GM04504 (cell line): ENCODE measurements around the gene SLC12A2.
A peak's percentile ranks its signal among the peaks of the same experiment; 100 is the strongest.

Experiments
- DNase-seq: peaks from one replicate; pipeline ENCODE4 v3.0.0-alpha.2; 2012; ENCODE audit warnings: low read depth

The SLC12A2 gene

GRCh38 chr5:128172102-128172501, 88.5 kb downstream of the SLC12A2 start:
- no peak for DNase-seq

DNA sequence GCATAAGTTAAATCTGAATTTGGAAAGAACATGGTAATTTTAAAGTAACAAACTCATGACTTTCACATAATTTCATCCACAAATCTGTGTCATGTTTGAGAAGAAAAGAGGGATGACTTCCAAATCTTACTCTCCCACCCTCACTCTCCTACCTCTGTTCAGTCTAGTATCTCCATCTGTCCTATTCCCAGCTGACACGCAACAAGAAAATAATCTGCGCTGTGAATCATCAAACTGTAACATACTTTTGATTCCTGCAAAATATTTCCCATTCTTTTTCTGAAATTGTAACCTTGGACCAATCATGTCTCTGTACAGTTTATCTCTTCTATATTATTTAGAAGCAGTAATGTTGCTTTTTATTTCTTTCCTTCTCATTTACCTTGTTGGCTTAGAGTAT, 91.4 kb downstream of the SLC12A2 start:
- DNase-seq, result no peak

DNA sequence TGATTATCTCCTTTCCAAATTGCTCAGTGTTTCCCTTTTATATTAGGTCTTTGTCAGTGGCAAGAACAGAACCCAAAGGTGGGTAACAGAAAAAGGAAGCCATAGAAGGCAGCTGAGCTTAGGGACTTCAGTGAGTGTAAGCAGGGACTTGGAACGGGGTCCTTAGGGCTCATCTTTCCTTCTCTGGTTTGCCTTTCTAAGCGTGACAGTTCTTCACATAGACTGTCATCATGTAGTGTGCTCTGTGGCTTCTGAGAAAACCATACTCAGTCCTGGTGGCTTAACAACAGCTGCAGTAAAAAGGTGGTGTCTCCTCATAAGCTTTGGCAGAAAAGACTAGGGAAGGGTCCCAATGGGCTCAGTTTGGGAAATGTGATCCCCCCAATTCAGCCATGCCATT, 108.8 kb downstream of the SLC12A2 start:
- no peak for DNase-seq

GRCh38 chr5:128193665-128194390, 110.3 kb downstream of the SLC12A2 start:
- no peak for DNase-seq

DNA sequence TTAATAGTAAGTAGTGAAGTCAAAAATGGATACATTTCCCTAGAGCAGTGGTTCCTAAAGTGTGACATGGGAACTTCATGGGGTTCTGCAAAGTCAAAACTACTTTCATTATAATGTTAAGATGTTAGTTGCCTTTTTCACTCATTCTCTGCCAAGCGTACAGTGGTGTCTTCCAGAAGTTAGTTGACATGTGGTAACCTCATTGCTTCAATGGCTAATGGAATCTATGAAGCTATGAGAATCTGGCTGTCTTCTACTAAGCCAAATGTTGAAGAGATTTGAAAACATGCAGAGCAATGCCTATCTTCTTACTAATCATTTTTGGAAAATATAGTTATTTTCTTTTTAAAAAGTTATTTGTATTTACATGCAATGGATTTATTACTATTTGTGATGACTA, 111.8 kb downstream of the SLC12A2 start:
- DNase-seq, result no peak

- DNase-seq, result no peak
These were observed 112.5 kb downstream of the SLC12A2 start for GRCh38 chr5:128196080-128196479.

DNA sequence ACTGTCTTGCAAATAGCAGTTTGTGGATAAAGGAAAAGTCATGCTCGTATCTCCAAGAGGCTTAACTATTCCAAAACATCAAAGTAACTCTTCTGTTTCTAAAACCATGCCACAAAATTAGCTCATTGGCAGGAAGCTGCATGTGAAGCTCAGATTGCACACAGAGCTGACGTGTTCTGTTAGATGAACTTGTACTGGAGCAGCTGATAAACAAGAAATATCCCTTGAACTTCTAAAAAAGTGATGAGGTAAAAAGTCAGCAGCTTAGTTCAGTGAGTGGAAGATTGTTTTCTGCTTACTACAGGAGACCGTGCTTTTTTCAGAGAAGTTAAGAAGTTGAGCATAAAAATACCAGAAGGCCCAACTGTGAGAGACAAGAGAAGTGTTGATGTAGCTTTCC, 113.2 kb downstream of the SLC12A2 start:
- no peak for DNase-seq

DNA sequence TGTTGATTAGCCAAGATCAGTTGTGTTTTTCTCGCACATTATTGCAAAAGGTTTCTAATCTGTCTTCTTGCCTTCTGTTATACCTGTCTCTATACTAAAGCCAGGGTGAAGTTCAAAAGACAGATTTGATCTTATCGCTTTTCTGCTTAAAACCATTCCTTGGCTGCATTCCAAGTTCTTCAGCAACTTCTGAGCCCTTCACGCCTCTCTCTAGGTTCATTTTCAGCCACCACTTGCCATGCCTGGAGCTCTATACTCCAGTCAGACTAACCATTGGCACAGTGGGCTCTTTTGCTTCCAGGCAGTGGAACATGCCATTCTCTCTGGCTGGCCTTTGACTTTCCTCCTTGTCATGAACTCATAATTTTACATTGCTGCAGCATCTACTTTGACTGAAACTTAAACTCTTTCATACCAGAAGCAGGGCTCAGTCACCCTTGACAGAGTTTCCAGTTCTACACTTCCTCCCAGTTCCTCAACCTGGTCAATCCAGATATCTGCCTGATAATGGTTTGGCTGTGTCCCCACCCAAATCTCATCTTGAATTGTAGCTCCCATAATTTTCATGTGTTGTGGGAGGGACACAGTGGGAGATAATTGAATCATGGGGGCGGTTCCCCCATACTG, 114.4 kb downstream of the SLC12A2 start:
- no peak for DNase-seq

- DNase-seq, result no peak
These were observed 115.5 kb downstream of the SLC12A2 start for GRCh38 chr5:128199104-128199503.

DNA sequence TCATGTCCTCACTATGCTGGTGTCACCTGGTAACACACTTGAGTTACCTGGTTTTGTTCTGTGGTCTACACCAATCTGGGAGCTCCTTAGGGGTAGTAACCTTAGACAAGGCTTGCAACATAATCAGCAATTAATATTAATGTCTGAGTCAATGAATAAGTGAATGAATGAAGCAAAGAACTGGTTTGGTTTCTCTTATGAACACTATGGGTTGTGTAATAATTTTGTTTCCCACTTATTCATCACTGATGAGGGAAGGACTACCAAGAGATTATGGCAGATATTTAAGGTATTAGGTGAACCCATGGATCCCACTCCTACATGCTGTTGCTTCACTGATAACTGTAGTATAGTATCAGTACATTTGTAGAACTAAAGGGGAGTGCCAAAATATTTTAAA, 116.0 kb downstream of the SLC12A2 start:
- DNase-seq, result no peak

GRCh38 chr5:128201065-128201926, 117.7 kb downstream of the SLC12A2 start:
- peak; percentile 24 for DNase-seq

DNA sequence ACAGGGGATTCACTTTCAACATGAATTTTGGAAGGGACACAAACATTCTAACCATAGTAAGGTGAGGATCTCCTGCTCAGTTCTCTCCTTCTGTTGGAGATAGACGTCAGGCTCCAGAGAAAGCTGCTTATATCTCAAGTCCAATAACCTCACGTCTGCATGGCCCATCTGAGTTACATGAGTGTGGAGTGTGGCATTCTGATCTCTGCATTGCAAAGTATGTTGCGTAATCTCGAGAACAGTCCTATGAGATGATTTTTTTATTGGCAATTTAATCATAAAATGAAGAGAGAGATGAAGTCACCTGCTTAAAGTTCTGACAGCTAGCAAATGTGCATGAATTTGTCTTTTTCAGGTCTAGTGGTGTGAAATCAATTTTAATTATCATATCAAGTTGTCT, 118.8 kb downstream of the SLC12A2 start:
- no peak for DNase-seq

DNA sequence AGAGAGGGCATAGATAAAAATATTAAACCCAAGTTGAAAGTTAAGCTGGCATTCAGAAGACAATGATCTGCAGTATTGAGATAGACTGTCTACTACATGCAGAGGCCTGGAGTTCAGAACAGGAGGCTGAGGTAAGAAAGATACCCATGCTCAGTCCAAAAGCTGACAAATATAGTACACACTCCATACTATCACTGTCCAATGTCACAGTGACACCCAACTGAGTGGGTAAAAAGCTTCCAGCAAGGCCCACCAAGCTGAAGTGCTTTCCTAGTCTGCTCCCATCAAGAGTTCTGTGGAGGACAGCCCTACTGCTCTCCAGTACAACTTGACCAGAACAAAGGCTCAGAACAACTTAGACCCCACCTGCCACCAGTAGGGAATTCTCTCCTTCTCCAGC, 124.9 kb downstream of the SLC12A2 start:
- DNase-seq, result no peak

DNA sequence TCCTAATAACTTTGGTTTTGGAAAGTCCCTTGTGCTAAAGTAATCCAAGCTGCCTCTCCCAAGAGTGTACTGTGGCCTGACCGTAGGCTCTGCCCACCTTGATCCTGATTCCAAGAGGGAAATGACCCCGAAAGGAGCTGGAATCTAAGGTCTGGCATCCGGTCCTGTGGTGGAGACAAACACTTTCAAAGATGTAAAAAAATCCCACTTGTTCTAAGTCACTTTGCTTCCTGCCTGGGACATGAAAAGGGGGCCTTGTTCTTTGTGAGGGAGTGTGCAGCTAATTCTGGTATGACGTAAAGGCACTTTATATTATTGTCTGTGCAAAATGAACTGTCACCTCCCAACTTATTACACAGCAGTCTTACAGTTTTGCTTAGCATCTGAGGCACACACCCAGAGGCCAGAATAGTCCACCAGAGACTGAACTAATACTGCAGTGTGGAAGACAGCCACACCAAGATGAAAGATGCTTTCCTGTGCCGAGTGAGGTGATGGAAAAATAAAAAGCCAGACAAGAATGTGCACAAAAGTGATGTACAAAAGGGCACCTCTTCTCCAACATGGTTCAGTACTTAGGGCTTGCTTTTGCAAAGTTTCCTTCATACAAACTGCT, 128.7 kb downstream of the SLC12A2 start:
- no peak for DNase-seq

GRCh38 chr5:128213340-128213739, 129.8 kb downstream of the SLC12A2 start:
- peak; percentile 31 for DNase-seq

DNA sequence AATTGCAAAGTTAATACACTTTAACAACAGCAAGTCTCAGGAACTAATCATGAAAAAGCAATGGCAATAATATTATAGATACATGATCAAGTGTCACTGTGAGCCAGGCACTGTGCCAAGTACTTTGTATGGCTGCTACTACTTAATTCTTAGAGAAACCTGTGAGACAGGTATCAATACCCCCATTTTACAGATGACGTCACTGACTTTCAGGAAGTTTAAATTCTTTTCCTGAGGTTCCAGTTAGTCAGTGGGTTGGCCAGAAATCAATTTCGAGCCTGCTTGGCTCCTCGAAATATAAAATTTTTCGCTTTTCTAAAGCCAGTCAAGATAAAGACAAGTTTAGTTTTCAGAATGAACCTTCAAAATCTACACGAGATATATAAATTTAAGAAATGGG, 130.3 kb downstream of the SLC12A2 start:
- no peak for DNase-seq

- no peak for DNase-seq
These were observed 132.7 kb downstream of the SLC12A2 start for GRCh38 chr5:128216285-128216684.

GRCh38 chr5:128216860-128217531, 133.4 kb downstream of the SLC12A2 start:
- DNase-seq, result peak; percentile 35

DNA sequence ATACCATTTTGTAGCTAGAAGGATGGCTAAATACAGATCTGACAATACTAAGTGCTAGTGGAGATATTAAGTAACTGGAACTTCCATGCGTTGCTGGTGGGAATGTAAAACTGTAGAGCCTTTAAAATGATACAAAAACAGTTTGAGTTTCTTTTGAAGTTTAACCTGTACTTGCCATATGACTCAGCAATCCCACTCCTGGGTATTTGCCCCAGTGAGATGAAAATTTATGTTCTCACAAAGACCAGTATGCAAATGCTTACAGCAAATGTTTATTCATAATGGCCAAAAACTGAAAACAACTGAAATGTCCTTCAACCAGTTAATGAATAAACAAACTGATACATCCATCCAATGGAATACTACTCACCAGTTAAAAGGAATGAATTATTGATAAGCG, 137.3 kb downstream of the SLC12A2 start:
- no peak for DNase-seq

DNA sequence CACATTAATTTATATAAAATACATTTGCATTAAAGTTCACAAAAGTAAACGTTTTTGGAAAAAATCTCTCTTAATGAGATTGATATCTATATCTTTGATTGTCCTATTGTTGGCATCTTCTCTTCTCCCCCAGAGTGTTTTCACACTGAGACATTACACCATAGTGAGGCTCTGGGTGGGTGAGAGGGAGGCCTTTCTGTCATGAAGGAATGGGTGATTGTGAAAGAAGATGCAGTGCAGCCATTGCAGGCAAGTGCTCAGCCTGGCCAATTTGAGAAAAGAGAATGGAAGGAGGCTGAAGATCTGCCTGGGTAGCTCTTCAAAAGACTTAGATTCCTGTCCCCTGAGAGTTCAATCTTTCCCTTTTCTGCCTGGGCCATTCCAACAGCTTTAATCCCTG, 140.8 kb downstream of the SLC12A2 start:
- no peak for DNase-seq

DNA sequence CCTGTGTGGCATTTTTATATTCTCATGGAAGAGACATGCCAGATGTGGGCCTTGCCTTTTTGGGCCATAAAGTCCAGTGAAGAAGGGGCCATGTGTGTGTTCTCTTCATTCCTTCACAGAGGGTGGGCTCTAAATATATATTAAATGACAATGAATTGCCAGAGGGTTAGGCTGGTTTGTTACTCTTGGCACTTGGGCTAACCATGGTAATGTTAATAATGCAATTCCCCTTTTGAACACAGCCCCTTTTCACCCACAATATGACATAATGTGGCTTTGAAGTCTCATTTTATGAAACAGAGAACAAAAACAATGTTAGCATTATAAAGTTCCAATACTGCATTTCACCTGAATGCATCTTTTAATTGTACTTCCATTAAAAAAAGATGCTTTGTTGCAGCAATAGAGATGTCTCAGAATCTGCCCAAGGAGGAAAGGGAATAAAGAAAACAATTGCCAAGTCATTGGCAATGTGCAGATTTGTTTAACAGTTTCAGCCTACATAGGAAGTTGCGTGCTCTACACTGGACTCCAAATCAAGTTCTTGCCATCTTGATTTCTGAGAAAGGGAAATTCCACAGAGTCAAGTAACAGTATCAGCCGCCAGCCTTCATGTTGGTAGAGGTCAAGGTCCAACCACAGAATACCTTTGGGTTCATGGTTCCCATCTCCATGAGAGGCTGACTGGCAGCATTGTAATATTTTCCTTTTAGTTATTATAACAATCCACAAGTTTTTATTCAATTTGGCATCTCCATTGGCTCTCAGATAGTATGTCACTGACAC, 141.9 kb downstream of the SLC12A2 start:
- DNase-seq, result no peak
